ENCODE measurements around the gene LANCL3.
A peak's percentile ranks its signal among the peaks of the same experiment; 100 is the strongest.
"Not testable (repeated sequence)": the region's sequence is repeated elsewhere in the genome, so short reads cannot be mapped to it uniquely, and the experiment has no call there.

The LANCL3 gene

DNA sequence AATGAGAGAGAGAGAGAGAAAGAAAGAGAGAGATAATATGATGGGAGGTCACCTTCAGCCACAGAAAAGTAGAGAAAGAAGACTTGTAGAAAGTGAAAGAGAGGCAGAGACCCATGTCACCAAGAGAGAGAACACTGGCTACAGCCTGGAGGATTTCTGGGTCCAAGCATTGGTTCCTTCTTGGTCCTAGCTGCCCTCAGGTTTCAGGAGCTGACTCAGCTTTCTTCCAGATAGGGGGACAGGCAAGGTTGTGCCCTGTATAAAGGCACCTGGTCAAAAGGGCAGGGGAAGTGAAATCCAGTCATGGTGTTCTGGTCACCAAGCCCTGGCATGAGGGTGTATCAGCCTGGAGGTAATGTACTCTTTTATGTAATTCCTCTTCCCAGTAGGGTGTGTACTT lies 66.6 kb downstream of the LANCL3 start:
- peak; percentile 31 for DNase-seq

GRCh38 chrX:37640142-37640541 lies 68.7 kb downstream of the LANCL3 start:
- no peak for DNase-seq

GRCh38 chrX:37641859-37642258 lies 70.4 kb downstream of the LANCL3 start:
- no peak for DNase-seq

DNA sequence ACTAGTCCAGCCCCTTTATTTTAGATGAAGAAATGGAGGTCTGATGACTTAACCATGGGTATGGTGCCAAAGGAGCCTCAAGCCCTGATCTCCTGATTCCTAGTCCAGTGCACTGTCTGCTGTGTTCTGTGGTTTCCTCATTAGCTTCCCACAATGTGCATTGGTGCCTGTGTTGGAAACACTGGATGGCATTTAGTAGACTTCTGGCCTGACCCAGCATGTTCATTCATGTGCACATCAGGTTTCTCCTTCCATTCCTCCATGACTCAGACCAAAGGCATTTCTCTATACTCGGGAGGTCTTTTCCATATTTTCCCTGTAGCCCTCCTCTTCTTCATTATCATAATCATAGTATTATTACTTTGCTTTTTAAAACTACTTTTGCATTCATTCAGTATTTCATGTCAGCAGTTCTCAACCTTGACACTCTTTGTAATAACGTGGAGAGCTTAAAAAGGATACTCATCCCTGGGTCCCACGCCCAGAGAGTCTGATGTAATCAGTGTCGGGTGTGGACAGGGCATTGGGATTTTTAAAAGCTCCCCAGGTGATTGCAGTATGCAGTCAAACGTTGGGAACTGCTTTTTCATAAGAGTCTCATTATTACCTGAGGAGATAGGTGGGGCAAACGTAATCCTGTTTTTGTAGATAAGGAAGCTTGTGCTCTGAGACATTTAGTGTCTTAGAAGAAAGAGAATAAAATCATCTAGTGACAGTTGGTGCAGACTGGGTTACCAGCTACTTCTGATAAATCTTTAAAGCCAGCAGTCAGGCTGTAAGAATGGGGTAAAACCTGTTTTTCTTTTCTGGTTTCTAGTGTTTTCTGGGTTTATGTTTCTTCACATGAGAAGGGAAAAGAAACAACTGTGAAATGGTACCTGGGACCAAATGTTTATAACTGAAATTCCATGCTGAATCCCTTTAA lies 73.2 kb downstream of the LANCL3 start:
- DNase-seq: no peak

DNA sequence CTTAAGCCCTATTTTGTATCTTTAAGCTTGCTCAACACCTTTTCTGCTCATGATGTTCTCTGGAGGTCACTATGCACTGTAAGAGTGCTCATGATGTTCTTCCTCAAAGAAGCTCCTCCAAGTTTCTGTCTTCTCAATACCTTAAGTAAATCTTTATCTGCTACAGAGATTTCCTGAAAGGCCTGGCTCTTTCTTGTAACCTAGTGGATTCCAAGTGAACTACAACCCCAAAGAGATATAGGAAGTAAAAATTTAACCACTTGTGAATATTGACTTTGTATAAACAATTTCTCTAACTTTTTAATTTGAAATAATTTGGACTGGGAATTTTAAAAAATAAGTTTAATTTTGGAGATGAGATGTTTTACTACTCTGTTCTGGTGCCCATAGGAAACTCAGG lies 74.8 kb downstream of the LANCL3 start:
- no peak for DNase-seq

DNA sequence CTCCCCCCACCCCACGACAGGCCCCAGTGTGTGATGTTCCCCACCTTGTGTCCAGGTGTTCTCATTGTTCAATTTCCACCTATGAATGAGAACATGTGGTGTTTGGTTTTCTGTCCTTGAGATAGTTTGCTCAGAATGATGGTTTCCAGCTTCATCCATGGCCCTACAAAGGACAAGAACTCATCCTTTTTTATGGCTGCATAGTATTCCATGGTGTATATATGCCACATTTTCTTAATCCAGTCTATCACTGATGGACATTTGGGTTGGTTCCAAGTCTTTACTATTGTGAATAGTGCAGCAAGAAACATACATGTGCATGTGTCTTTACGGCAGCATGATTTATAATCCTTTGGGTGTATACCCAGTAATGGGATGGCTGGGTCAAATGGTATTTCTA lies 79.4 kb downstream of the LANCL3 start:
- DNase-seq: not testable (repeated sequence)

DNA sequence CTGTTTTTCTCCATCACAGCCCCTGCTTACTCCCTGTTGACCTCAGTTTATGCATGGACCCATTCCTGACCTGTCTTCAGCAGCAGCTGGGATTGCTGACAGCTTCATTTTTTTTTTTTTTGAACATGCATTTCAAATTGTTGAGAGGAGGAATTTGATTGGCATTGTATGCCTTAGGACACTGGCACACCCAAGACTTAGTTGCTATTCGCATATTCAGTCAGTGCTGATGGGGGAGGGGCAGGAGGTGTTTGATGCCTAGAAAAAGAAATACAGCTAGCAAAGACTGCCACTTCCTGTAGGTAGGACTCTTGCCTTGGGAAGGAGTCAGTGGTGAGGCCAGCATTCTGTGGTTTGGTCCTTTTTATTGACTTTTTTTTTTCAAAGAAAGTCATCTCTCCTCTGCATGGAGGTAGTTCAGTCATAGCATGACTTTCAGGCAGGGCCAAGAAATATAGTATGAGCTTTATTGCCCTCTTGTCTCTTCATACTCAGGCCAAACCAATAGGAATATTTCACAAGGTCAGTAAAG lies 80.5 kb downstream of the LANCL3 start:
- DNase-seq: no peak

DNA sequence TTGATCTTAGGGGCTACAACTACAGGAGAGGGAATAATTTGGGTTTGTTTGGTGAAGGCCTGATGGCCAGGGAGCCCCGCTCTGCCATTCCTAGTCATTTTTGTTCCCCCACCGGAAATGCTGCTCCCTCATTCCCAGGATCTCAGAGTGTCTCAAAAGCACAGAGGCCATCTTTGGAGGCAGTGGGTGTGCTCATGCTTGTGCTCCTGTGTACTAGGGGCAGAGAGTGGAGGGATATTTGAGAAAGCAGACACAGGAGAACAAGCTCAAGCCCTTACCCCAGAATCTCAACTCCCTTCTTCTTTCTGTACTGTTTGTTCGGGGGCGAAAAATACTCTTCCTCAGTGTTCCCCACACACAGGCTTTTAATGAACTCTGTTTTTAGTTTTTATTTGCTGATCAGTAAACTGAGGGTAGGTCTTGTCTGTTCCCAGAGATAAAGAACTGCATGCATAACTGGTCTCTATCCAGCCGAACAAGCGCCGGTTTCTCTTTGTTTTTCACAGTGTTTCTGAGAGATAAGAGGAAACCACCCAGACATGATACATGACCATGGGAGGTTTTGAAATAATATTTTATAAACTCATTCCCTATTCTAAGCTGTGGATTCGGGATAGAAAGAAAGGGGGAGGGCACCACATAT lies 81.2 kb downstream of the LANCL3 start:
- DNase-seq: no peak

- DNase-seq: no peak
These were observed 82.1 kb downstream of the LANCL3 start for GRCh38 chrX:37653397-37654085.

DNA sequence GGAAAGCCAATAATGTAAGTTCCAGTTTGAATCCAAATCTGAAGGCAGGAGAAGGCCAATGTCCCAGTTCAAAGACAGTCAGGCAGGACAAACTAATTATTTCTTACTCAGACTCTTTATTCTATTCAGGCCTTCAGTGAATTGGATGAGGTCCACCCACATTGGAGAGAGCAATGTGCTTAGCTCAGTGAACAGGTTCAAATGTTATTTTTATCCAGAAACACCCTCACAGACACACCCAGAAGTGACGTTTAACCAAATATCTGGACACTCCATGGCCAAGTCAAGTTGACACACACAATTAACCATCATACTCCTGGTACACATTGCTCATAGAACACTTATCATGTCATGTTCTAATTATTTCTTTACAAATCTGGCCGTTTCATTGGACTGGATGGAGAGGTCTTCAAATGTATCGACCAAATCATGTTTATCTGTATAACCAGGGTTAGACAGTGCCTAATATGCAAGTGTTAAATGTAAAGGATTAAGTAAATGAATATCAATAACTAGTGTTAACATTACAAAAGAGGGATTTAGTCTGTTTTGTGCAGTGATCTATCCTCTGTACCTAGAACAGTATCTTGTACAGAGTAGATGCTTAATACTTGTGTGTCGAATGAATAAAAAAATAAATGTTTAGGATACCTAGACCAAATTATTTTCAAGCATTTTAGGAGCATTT lies 87.0 kb downstream of the LANCL3 start:
- no peak for DNase-seq

DNA sequence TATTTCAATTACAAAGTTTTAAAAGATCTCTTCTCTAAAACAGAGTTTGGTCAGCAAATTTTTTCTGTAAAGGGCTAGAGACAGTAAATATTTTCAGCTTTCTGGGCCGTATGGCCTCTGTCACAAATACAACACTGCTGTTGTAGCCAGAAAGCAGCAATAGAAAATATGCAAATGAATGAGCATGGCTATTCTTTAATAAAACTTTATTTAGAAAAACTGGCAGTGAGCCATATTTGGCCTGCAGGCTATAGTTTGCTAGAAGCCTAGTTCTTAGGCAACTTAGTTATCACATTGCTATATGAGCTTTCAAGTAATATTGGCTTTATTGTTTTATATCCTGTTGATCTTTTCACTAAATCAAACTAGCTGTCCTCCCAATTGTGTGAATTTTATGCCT lies 87.6 kb downstream of the LANCL3 start:
- DNase-seq: no peak

- no peak for DNase-seq
These were observed 90.7 kb downstream of the LANCL3 start for GRCh38 chrX:37662181-37662580.

GRCh38 chrX:37666516-37666915 lies 95.1 kb downstream of the LANCL3 start:
- DNase-seq: no peak

- DNase-seq: no peak
These were observed 95.7 kb downstream of the LANCL3 start for GRCh38 chrX:37667141-37667540.

DNA sequence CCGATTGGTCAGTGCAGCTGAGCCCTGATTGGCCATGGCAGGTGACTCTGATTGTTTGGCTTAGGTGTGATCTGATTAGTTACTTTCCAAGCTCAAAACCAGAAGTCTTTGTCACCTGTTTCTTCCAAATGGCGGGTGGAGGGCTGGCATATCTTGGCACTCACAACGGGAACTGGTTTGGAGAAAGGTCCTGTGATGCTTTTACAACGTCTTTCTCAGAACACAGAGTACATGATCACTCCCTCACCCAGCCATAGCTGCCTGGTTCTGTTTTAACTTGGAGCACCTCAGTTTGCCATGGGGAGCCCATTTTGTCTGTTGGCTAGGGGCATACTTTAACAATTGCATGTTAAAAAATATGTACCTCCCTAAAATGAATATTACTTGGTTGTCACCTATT lies 101.1 kb downstream of the LANCL3 start:
- DNase-seq: no peak

- DNase-seq: no peak
These were observed 105.3 kb downstream of the LANCL3 start for GRCh38 chrX:37676811-37677210.

DNA sequence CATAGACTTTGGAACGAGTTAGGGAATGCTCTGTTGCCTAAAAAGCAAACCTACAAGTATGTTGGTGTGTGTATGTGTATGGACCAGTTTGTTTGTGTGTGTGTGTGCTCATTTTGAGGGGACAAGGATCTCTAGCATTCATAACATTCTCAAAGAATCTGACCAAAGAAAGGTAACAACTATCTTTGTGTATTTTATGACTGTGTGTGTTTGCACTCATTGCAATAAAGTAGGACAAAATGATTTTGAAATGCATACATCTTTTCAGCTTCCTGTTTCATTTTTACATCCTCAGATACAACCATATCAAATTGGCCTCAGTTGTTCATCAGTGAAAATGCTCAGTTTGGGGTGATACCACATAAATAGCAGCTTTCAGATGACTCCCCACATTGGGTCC lies 105.8 kb downstream of the LANCL3 start:
- DNase-seq: no peak

DNA sequence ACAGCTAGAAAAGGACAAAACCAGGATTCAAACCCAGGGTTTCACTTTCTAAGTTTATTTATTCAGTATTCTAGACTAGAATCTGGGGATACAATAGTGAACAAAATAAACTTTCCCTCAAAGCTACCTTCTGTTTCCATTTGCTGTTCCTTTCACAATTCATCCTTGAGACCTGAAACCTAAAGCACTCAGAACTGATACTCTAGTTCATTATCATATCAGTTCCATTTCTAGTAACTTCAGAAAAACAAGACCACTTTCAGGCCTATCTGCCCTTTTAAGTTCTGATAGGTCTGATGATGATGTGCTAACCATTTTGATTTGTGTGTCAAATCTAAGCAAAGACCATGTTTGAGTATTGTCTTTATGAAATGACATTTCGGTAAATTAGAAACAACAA lies 106.3 kb downstream of the LANCL3 start:
- DNase-seq: no peak

- DNase-seq: no peak
These were observed 107.1 kb downstream of the LANCL3 start for GRCh38 chrX:37678574-37678973.

DNA sequence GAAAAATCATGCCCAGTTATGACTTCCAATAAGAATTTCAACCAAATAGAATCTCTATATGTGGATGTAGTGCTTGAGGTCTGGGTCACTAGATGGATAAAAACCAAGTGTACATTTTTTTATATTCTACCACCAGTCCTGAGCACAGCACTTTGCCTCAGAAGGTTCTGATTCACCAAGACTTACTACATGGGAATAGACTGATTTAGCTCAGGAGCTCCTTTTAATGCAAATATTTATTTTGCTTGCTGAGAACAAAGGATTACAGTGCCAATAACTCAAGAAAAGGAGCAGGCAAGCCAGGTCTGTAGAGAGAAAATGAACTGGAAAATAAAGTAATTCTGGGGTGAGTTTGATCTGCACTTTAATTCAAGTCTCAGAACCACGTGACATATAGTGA lies 107.8 kb downstream of the LANCL3 start:
- no peak for DNase-seq

GRCh38 chrX:37679888-37680287 lies 108.4 kb downstream of the LANCL3 start:
- no peak for DNase-seq

- peak; percentile 18 for DNase-seq
These were observed 113.0 kb downstream of the LANCL3 start for GRCh38 chrX:37684426-37684825.

- no peak for DNase-seq
These were observed 113.5 kb downstream of the LANCL3 start for GRCh38 chrX:37684973-37685372.

All from RPMI8226 (cell line).